Left ventricle myocardium inferior (tissue), 1 donor: Measurements from ENCODE around the gene ZNF536. TPM values are rescaled to one million over a fixed set of nuclear protein-coding genes. Genes with fewer than 3 reads are reported as not detected.

Experiments
- DNase-seq: peaks from one replicate; pipeline ENCODE4 v3.0.0-alpha.2; 2020
- H3K27ac ChIP-seq: fragments of 200-600 bp; replicated peaks from 2 replicates; pipeline ENCODE4 v1.8.0; 2021
- H3K27me3 ChIP-seq: fragments of 200-600 bp; 2 replicates; pipeline ENCODE4 v1.8.0; 2021; ENCODE audit warnings: low read depth
- H3K36me3 ChIP-seq: fragments of 200-600 bp; 2 replicates; pipeline ENCODE4 v1.8.0; 2021
- H3K4me1 ChIP-seq: fragments of 200-600 bp; 2 replicates; pipeline ENCODE4 v1.8.0; 2021
- H3K4me3 ChIP-seq: fragments of 200-600 bp; 2 replicates; pipeline ENCODE4 v1.8.0; 2021; ENCODE audit warnings: mild to moderate bottlenecking, moderate library complexity
- H3K9me3 ChIP-seq: fragments of 200-600 bp; replicated peaks from 2 replicates; pipeline ENCODE4 v1.8.0; 2021
- intact Hi-C: fragments of 100-400 bp; cut with micrococcal nuclease; formaldehyde crosslinking; loops from one replicate; pipeline ENCODE4 v1.11.0; 2022
- long read RNA-seq: library from polyadenylated mRNA; unstranded; transcript quantifications from one replicate; pipeline ENCODE4 v2.0.0, GENCODE V29; 2021
- total RNA-seq: library from RNA; stranded (reverse); fragmentation: NEBNext Ultra II Directional; extraction: Animal tissue kit (Norgen Biotek cat#: 25700); gene quantifications from one replicate; pipeline ENCODE4 v1.2.1, GENCODE V29; 2021
- TF ChIP-seq, protein P1 (sequence below): fragments of 200-600 bp; IDR thresholded peaks from 2 replicates; pipeline ENCODE4 v1.8.0; 2021; ENCODE audit warnings: antibody characterized with exemption, mild to moderate bottlenecking, borderline replicate concordance
- donor health status: DM: no; HTN: yes; CAD: no; lungs with severe emphysema.

Gene ZNF536
- 4.0 TPM for total RNA-seq
- long read RNA-seq, partial matches to known transcripts, result 3 of 7 reads
- long read RNA-seq, other reads (novel, unspliced or antisense), result 4 of 7 reads

DNA sequence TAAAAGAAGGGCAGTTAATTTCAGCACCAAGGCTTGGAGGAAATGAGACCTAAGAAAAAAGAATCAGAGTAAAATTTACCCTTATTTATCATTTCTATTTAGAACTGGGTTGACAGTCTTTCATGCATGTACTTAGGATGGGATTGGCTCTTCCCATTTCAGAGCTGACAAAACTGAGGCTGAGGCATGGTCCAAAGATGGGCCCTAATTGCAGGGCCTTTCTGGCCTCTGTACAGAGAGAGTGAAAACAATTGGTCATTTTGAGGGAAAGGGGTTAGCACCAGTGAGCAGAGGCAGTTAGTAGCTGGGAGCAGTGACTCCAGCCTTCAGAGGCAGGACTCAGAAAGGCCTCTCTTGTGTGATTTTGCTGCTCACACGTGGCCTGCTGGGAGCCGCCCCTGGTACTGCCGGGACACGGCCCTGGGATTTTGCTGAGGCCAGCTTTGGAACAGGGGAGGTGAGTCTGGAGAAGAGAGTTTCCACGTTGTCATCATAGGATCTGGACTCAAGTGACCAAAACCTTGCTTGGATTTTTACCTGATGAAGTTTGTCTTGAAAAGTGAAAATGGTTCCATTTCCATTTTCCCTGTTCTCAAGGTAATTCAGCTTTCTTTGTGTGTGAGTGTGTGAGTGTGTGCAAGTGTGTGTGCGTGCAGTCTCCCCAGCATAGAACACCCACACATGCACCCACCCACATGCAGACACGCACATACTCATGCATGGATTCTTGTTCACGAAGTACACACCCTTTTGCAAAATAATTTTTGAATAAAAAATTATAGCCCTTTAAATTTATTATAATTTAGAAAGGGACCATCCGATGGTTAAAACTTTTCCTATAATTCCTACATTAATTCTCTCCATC is at the start of gene ZNF536:
TSS of gene ZNF536 (plus strand) at position 425 of the 865 bp plus-strand sequence. CDS start 71,179 bp downstream, outside the sequence.
- intact Hi-C loops, result no loop called here
- peaks cover 98% of the 10 kb centered on the region for H3K27me3 ChIP-seq
- H3K9me3 ChIP-seq, result no peaks in the 10 kb centered on the region
- H3K4me3 ChIP-seq, result no peak within 1 kb of the TSS
- no peak within 1 kb of the TSS for H3K27ac ChIP-seq
- H3K4me1 ChIP-seq, result peaks cover 7% of the 10 kb centered on the region
- DNase-seq, result no peak
- no peaks in the 10 kb centered on the region for H3K36me3 ChIP-seq
- TF ChIP-seq, protein P1, sequence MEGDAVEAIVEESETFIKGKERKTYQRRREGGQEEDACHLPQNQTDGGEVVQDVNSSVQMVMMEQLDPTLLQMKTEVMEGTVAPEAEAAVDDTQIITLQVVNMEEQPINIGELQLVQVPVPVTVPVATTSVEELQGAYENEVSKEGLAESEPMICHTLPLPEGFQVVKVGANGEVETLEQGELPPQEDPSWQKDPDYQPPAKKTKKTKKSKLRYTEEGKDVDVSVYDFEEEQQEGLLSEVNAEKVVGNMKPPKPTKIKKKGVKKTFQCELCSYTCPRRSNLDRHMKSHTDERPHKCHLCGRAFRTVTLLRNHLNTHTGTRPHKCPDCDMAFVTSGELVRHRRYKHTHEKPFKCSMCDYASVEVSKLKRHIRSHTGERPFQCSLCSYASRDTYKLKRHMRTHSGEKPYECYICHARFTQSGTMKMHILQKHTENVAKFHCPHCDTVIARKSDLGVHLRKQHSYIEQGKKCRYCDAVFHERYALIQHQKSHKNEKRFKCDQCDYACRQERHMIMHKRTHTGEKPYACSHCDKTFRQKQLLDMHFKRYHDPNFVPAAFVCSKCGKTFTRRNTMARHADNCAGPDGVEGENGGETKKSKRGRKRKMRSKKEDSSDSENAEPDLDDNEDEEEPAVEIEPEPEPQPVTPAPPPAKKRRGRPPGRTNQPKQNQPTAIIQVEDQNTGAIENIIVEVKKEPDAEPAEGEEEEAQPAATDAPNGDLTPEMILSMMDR, result no peak

DNA sequence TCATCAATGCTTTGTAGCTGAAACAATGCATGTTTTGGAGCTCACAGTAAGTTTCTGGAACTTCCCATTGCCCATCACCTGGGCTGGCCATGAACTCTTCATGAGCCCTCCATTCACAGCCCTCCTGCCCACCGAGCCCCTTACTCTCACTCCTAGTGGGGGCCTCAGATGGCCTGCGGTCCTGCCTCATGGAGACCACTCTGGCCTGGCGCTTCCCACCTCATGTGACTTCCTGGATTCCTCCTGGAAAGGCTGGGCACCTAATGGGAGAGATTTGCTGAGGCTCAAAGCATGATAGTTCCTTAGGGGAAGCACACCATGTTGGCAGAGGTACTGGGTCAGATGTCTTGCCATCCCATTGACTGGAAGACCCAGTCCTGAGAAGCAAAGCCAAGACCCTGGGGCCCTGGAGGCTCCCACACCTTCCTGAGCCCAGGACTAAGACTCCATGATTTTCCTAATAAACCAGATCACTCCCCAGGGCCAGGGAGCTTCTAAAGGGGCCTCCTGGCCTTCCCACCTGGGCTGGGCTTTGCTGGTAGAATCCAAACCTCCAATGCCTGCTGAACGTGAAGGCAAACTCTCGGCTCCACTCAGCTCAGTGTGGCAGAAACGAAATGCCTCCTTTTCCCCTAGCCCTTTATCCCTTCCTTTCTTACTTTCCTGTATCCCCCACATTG is 49.4 kb upstream of the ZNF536 start:
- Histone ChIP-seq H3K4me1 (peaks cover 15% of the 10 kb centered on the region), H3K36me3 (no peaks in the 10 kb centered on the region), H3K9me3 (no peaks in the 10 kb centered on the region), H3K27ac (no peak overlapping the region), H3K4me3 (no peak overlapping the region), H3K27me3 (no peaks in the 10 kb centered on the region)
- intact Hi-C loops, result no loop called here
- TF ChIP-seq, protein P1, result no peak
- no peak for DNase-seq

DNA sequence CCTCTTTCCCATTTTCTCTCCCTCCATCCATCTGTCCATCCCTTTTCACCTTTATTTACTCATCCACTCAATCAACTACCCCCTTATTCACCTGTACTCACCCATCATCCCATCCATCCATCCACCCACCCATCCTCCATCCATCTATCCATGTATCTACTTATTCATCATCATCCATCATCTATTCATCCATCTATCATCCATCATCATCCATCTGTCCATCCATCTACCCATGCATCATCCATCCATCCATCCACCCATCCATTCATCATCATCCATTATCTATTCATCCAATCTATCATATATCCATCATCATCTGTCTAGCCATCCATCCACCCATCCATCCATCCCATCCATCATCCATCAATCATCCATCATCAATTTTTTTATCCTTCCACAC is 48.3 kb upstream of the ZNF536 start:
- TF ChIP-seq, protein P1, result no peak
- Histone ChIP-seq H3K4me3 (no peak overlapping the region), H3K27ac (no peak overlapping the region), H3K9me3 (no peaks in the 10 kb centered on the region), H3K27me3 (no peaks in the 10 kb centered on the region), H3K36me3 (no peaks in the 10 kb centered on the region), H3K4me1 (peaks cover 15% of the 10 kb centered on the region)
- no peak for DNase-seq
- intact Hi-C loops, result no loop called here

GRCh38 chr19:30324982-30325381 is 47.2 kb upstream of the ZNF536 start:
- intact Hi-C loops, result no loop called here
- H3K9me3 ChIP-seq, result no peaks in the 10 kb centered on the region

More at GRCh38 chr19:30324982-30325381, 47.2 kb upstream of the ZNF536 start:
- H3K4me3 ChIP-seq, result no peak overlapping the region
- no peaks in the 10 kb centered on the region for H3K36me3 ChIP-seq
- TF ChIP-seq, protein P1, result no peak
- no peak for DNase-seq
- H3K4me1 ChIP-seq, result peaks cover 15% of the 10 kb centered on the region
- no peak overlapping the region for H3K27ac ChIP-seq
- no peaks in the 10 kb centered on the region for H3K27me3 ChIP-seq
